Spleen (tissue), 13 donors: ENCODE measurements around the gene CTRL. TPM values are rescaled to one million over a fixed set of nuclear protein-coding genes. Genes with fewer than 3 reads are reported as not detected.

Source experiments
- DNase-seq: peaks from one replicate; pipeline ENCODE4 v3.0.0-alpha.2; 2020
- H3K27ac ChIP-seq, 8 donors: fragments of 200-600 bp; sonication (generic) in 7 of 8; 1 replicate in 4 of 8; 2 replicates in 4 of 8; pipeline versions ENCODE4 v1.5.0 to v1.8.0; 2016 to 2021; ENCODE audit warnings: inconsistent platforms in 4 of 8, mild to moderate bottlenecking in 4 of 8, moderate library complexity in 1 of 8
- H3K27me3 ChIP-seq, 7 donors: fragments of 200-600 bp; sonication (generic) in 6 of 7; replicated peaks in 1 of 7; 1 replicate in 4 of 7; 2 replicates in 3 of 7; pipeline versions ENCODE4 v1.5.0 to v1.8.0; 2016 to 2021; ENCODE audit warnings: inconsistent platforms in 3 of 7, mild to moderate bottlenecking in 1 of 7
- H3K36me3 ChIP-seq, 6 donors: fragments of 200-600 bp; sonication (generic) in 5 of 6; 1 replicate in 4 of 6; 2 replicates in 2 of 6; pipeline versions ENCODE4 v1.5.0 to v1.8.0; 2016 to 2021; ENCODE audit warnings: inconsistent platforms in 2 of 6
- H3K4me1 ChIP-seq, 6 donors: fragments of 200-600 bp; sonication (generic) in 5 of 6; 1 replicate in 3 of 6; 2 replicates in 3 of 6; pipeline versions ENCODE4 v1.5.0 to v1.8.0; 2016 to 2021; ENCODE audit warnings: inconsistent platforms in 3 of 6
- H3K4me3 ChIP-seq, 8 donors: fragments of 200-600 bp; sonication (generic) in 7 of 8; 1 replicate in 4 of 8; 2 replicates in 4 of 8; pipeline versions ENCODE4 v1.5.0 to v1.8.0; 2016 to 2021; ENCODE audit warnings: inconsistent platforms in 4 of 8, mild to moderate bottlenecking in 4 of 8, moderate library complexity in 2 of 8
- H3K9me3 ChIP-seq, 8 donors: fragments of 200-600 bp; sonication (generic) in 7 of 8; 1 replicate in 4 of 8; 2 replicates in 4 of 8; pipeline versions ENCODE4 v1.5.0 to v1.8.0; 2016 to 2021; ENCODE audit warnings: inconsistent platforms in 4 of 8
- CTCF ChIP-seq, 11 experiments: fragments of 200-600 bp in 7 of 11; fragments of 450-650 bp in 4 of 11; sonication (generic) in 4 of 11; IDR thresholded peaks in 8 of 11; conservative IDR thresholded peaks in 3 of 11; 1 replicate in 7 of 11; 2 replicates in 4 of 11; pipeline versions ENCODE4 v1.4.0 to v1.8.0; 2016 to 2021; ENCODE audit warnings: antibody characterized with exemption in 11 of 11, inconsistent platforms in 4 of 11, mild to moderate bottlenecking in 1 of 11
- POLR2A ChIP-seq, 3 donors: fragments of 450-650 bp; IDR thresholded peaks; one replicate each; pipeline ENCODE4 v1.5.1; 2017; ENCODE audit warnings: antibody characterized with exemption in 3 of 3, mild to moderate bottlenecking in 1 of 3
- POLR2AphosphoS5 ChIP-seq, 3 donors: sonication (generic); formaldehyde crosslinking; IDR thresholded peaks; one replicate each; pipeline ENCODE4 v1.5.1; 2017; ENCODE audit warnings: antibody characterized with exemption in 3 of 3
- WGBS, 5 donors: extraction: QIAGEN DNeasy Blood & Tissue Kit in 3 of 5; methylation state at CpG; one replicate each; pipeline versions ENCODE4 v1.1.5 to v1.1.7; 2013 to 2018; 5-methylcytosine and 5-hydroxymethylcytosine counted together
- intact Hi-C: fragments of 100-400 bp; cut with DNase I; formaldehyde crosslinking; loops from one replicate; pipeline ENCODE4 v1.15.0; 2023; ENCODE audit warnings: low total_unique reads
- long read RNA-seq, 2 donors: transcript quantifications; one replicate each; lab custom pipeline, GENCODE V29; 2026
- polyA plus RNA-seq, 3 donors: library from polyadenylated mRNA; stranded (reverse); fragments of 200-250 nt; gene quantifications; one replicate each; pipeline ENCODE4 v1.2.1, GENCODE V29; 2013
- total RNA-seq, 7 donors: library from RNA; depleted of rRNA in 3 of 7; stranded (reverse); fragments of >200 nt in 3 of 7; fragmentation: NEBNext Ultra II Directional in 4 of 7; extraction: Animal tissue kit (Norgen Biotek cat#: 25700) in 4 of 7; gene quantifications; one replicate each; pipeline versions ENCODE4 v1.1.0 to v1.2.1, GENCODE V29; 2016 to 2021
- donor health status: healthy with polysubstance abuse.
- donor health status: DM: no; HTN: no; CAD: no; lungs with moderate emphysema.
- donor health status: DM: no; HTN: no; CAD: no.
- donor health status: Bipolar disorder and iron deficiency.
- donor health status: healthy.
- donor health status: DM: no; HTN: no; CAD: no.
- donor health status: DM: yes; HTN: yes; CAD: no.

Gene CTRL
- total RNA-seq = 1 to 10 TPM; 2.0 to 8.5 (median 4.6) TPM
- polyA plus RNA-seq = 10 to 100 TPM in 1 of 3 donors, 1 to 10 TPM in 2; 2.7 to 10.3 (median 4.8) TPM
- long read RNA-seq, donor 1, partial matches to known transcripts = 0 of 1 reads
- long read RNA-seq, donor 1, other reads (novel, unspliced or antisense) = 0 of 1 reads
- long read RNA-seq, donor 2 = 0 reads

GRCh38 chr16:67931712-67932461, at the start of gene CTRL:
CTRL (minus strand) TSS chr16:67931862; CDS start chr16:67931852, 10 bp downstream.
- Histone ChIP-seq H3K9me3 (no peaks in the 10 kb centered on the region), H3K4me3 (no peak within 1 kb of the TSS), H3K27me3 (no peaks in the 10 kb centered on the region), H3K4me1 (peaks cover 10 to 50% (median 26%) of the 10 kb centered on the region in 6 donors), H3K36me3 (peaks cover 0 to 87% (median 61%) of the 10 kb centered on the region in 6 donors), H3K27ac (peak within 1 kb of the TSS in 1 of 8 donors; percentile 30)
- intact Hi-C loops = loop anchor here (10.0 kb wide), 1 partner anchor 87 kb away; the partner anchor contains the start of genes CENPT, NUTF2 and THAP11
- no peak for DNase-seq
- TF ChIP-seq POLR2AphosphoS5 (IDR thresholded peaks at IDR 0.05) (peak in 2 of 3 donors; percentile 22 to 53), POLR2A (IDR thresholded peaks at IDR 0.05) (no peak)
- WGBS, 5 donors = 89 to 92% (median 91%) methylated on average over 12 to 15 of the region's 15 CpGs

DNA sequence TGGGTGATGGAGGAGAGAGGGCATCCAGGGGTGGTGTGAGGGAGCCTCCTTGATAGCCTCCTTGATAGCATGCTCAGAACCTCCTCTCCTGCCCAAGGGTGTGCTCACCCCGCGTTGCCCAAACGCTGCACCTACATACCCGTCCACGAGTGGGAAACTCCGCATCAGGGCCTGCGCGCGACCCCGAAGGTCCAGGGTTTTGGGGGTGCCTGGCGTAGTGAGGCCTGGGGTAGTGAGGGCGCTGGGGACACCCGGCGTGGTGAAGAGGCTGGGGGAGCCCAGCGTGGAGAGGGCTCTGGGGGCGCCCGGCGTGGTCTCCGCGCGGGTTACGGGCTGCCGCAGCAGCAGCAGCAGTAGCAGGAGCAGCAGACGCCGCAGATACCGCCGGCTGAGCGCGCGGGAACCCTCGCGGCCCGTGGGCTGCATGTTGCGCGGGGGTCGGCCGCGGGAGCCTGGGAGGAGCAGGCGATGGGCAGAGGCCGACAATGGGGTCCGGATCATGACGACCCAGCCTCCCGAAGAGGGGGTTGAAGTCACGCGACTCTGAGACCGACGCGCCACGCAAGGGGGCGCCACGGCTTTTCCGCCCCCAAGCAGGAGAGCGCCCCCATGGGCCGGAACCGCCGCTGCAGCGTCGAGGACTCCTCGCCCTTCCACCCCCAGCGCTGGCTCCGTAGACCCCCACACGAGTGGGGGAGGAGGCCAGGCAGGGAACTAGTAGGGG, 48.5 kb upstream of the CTRL start, which contains the start of gene DPEP3:
DPEP3 (minus strand) TSS at position 545 of the 724 bp plus-strand sequence; CDS start at position 426, 119 bp downstream.
- Histone ChIP-seq H3K9me3 (no peaks in the 10 kb centered on the region), H3K4me1 (peaks cover 15 to 25% (median 19%) of the 10 kb centered on the region in 6 donors), H3K4me3 (no peak within 1 kb of the TSS), H3K27me3 (no peaks in the 10 kb centered on the region), H3K27ac (no peak within 1 kb of the TSS), H3K36me3 (no peaks in the 10 kb centered on the region)
- DNase-seq = no peak
- WGBS, 5 donors = 69 to 80% (median 72%) methylated on average over 44 to 62 of the region's 62 CpGs
- TF ChIP-seq POLR2A (IDR thresholded peaks at IDR 0.05) = no peak
- TF ChIP-seq CTCF (IDR thresholded peaks at IDR 0.05 in 8 of 11, conservative IDR thresholded peaks at IDR 0.05 in 3 of 11) = peak in 1 of 11 experiments; percentile 29
- intact Hi-C loops = no loop called here

- 82 to 93% (median 87%) methylated on average over 9 of the region's 9 CpGs for WGBS, 5 donors
- no peak for DNase-seq
- H3K36me3 ChIP-seq = no peaks in the 10 kb centered on the region
- intact Hi-C loops = no loop called here
- H3K4me3 ChIP-seq = no peak overlapping the region
- no peaks in the 10 kb centered on the region for H3K4me1 ChIP-seq
- no peaks in the 10 kb centered on the region for H3K9me3 ChIP-seq
- no peaks in the 10 kb centered on the region for H3K27me3 ChIP-seq
- TF ChIP-seq POLR2AphosphoS5 (IDR thresholded peaks at IDR 0.05) (no peak), CTCF (IDR thresholded peaks at IDR 0.05 in 8 of 11, conservative IDR thresholded peaks at IDR 0.05 in 3 of 11) (no peak), POLR2A (IDR thresholded peaks at IDR 0.05) (no peak)
- H3K27ac ChIP-seq = no peak overlapping the region
Measured at GRCh38 chr16:67977469-67978227, 46.0 kb upstream of the CTRL start.

- Histone ChIP-seq H3K27ac (no peak overlapping the region), H3K4me3 (no peak overlapping the region), H3K9me3 (no peaks in the 10 kb centered on the region), H3K4me1 (no peaks in the 10 kb centered on the region), H3K27me3 (no peaks in the 10 kb centered on the region), H3K36me3 (no peaks in the 10 kb centered on the region)
- WGBS, 5 donors = 65 to 80% (median 71%) methylated on average over 5 of the region's 5 CpGs
- intact Hi-C loops = no loop called here
- TF ChIP-seq POLR2A (IDR thresholded peaks at IDR 0.05) (no peak), POLR2AphosphoS5 (IDR thresholded peaks at IDR 0.05) (no peak), CTCF (IDR thresholded peaks at IDR 0.05 in 8 of 11, conservative IDR thresholded peaks at IDR 0.05 in 3 of 11) (no peak)
- no peak for DNase-seq
Measured at GRCh38 chr16:67977005-67977404, 45.3 kb upstream of the CTRL start.
